Measurements from ENCODE around the gene TTLL11.

- TF ChIP-seq, protein P1, sequence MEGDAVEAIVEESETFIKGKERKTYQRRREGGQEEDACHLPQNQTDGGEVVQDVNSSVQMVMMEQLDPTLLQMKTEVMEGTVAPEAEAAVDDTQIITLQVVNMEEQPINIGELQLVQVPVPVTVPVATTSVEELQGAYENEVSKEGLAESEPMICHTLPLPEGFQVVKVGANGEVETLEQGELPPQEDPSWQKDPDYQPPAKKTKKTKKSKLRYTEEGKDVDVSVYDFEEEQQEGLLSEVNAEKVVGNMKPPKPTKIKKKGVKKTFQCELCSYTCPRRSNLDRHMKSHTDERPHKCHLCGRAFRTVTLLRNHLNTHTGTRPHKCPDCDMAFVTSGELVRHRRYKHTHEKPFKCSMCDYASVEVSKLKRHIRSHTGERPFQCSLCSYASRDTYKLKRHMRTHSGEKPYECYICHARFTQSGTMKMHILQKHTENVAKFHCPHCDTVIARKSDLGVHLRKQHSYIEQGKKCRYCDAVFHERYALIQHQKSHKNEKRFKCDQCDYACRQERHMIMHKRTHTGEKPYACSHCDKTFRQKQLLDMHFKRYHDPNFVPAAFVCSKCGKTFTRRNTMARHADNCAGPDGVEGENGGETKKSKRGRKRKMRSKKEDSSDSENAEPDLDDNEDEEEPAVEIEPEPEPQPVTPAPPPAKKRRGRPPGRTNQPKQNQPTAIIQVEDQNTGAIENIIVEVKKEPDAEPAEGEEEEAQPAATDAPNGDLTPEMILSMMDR (IDR thresholded peaks at IDR 0.05) = no peak
- TF ChIP-seq POLR2AphosphoS5 (IDR thresholded peaks at IDR 0.05; ENCODE audit: low read depth, low read length) (no peak), USF2 (IDR thresholded peaks at IDR 0.05; ENCODE audit: borderline replicate concordance, low read depth, low read length) (no peak), ELF1 (IDR thresholded peaks at IDR 0.05) (no peak), CHD2 (IDR thresholded peaks at IDR 0.05; ENCODE audit: low read length, partially characterized antibody) (no peak), SMC3 (IDR thresholded peaks at IDR 0.05; ENCODE audit: low read depth, low read length) (no peak), FOXM1 (IDR thresholded peaks at IDR 0.05; ENCODE audit: low read depth) (no peak), RAD21 (IDR thresholded peaks at IDR 0.05; ENCODE audit: low read length) (no peak), MXI1 (IDR thresholded peaks at IDR 0.05; ENCODE audit: low read depth, low read length) (no peak), EZH2phosphoT487 (IDR thresholded peaks at IDR 0.05; ENCODE audit: borderline replicate concordance, low read depth) (no peak), TAF1 (IDR thresholded peaks at IDR 0.05; ENCODE audit: borderline replicate concordance, low read depth, low read length) (no peak), EP300 (IDR thresholded peaks at IDR 0.05; ENCODE audit: borderline replicate concordance in 1 of 2, low read depth in 1 of 2, low read length in 1 of 2) (no peak), REST (IDR thresholded peaks at IDR 0.05; ENCODE audit: low read depth, low read length) (no peak), SIN3A (IDR thresholded peaks at IDR 0.05; ENCODE audit: borderline replicate concordance, low read depth, low read length) (no peak)
These were observed 312.0 kb downstream of the TTLL11 start for GRCh38 chr9:121781145-121781548.

Data from SK-N-SH (cell line).